SJSA1 (cell line): ENCODE data around the gene SLC25A27. TPM values are rescaled to one million over a fixed set of nuclear protein-coding genes. Genes with fewer than 3 reads are reported as not detected.
A peak's percentile ranks its signal among the peaks of the same experiment; 100 is the strongest.
"Not testable (repeated sequence)": the region's sequence is repeated elsewhere in the genome, so short reads cannot be mapped to it uniquely, and the experiment has no call there.

Experiments
- DNase-seq, 2 experiments: peaks; one replicate each; pipeline ENCODE4 v3.0.0-alpha.2; 2015 to 2020; ENCODE audit warnings: low spot score in 2 of 2, low read depth in 1 of 2
- H3K27ac ChIP-seq: fragments of 250-450 bp; sonication (Bioruptor Pico); 2 replicates; pipeline ENCODE4 v1.5.1; 2020; ENCODE audit warnings: mild to moderate bottlenecking, moderate library complexity
- H3K27me3 ChIP-seq: fragments of 250-450 bp; sonication (Bioruptor Pico); replicated peaks from 2 replicates; pipeline ENCODE4 v1.5.1; 2020; ENCODE audit warnings: mild to moderate bottlenecking, moderate library complexity
- H3K36me3 ChIP-seq: fragments of 250-450 bp; sonication (Bioruptor Pico); 2 replicates; pipeline ENCODE4 v1.5.1; 2020; ENCODE audit warnings: mild to moderate bottlenecking
- H3K4me1 ChIP-seq: fragments of 250-450 bp; sonication (Bioruptor Pico); replicated peaks from 2 replicates; pipeline ENCODE4 v1.6.1; 2021; ENCODE audit warnings: mild to moderate bottlenecking
- H3K4me3 ChIP-seq: fragments of 250-450 bp; sonication (Bioruptor Pico); 2 replicates; pipeline ENCODE4 v1.5.1; 2020; ENCODE audit warnings: mild to moderate bottlenecking
- H3K9me3 ChIP-seq: fragments of 250-450 bp; sonication (Bioruptor Pico); replicated peaks from 2 replicates; pipeline ENCODE4 v1.5.1; 2020; ENCODE audit warnings: mild to moderate bottlenecking
- total RNA-seq: library from RNA; depleted of rRNA; stranded (reverse); fragments of >200 nt; shearing (Covaris generic); gene quantifications from 2 replicates; pipeline ENCODE4 v1.2.3, GENCODE V29; 2014

The SLC25A27 gene
- total RNA-seq, 1 experiment from 2014 or later: 1.5 TPM

DNA sequence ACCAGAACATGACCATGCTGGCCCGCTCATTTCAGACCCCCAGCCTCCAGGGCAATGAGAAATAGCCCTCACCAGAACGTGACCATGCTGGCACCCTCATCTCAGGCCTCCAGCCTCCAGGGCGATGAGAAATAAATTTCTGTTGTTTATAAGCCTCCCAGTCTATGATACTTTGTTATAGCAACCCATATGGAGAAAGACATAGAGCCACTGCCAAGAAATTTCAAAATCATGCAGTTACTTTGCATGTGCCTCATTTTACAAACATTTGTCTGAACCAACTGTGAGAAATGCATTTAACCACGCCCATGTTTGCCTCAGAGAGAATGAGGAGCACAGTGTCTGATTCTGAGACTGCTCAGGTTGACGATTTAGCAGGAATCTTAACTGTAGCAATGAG, 15.6 kb upstream of the SLC25A27 start:
- Histone ChIP-seq H3K36me3 (no peaks in the 10 kb centered on the region), H3K27ac (no peak overlapping the region), H3K4me3 (no peak overlapping the region), H3K27me3 (no peaks in the 10 kb centered on the region), H3K4me1 (no peaks in the 10 kb centered on the region), H3K9me3 (no peaks in the 10 kb centered on the region)
- DNase-seq: no peak

DNA sequence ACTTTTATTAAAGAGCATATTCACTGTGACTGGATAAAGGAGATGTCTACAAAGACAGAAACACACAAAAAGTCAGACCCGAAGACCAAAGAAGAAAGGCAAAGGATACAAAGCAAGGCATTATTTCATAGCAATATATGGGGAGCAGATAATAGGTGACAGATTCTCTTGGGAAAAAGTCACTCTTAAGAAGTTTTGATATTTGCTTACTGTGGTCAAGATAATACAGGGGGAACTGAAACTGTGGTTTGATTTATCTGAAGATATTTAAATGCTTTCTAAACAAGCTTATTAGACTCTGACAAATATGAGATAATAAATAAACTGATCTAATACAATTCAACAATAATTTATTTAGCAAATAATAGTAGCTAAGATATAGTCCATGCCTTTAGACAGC, 14.8 kb upstream of the SLC25A27 start:
- Histone ChIP-seq H3K27ac (no peak overlapping the region), H3K9me3 (no peaks in the 10 kb centered on the region), H3K36me3 (no peaks in the 10 kb centered on the region)

DNA sequence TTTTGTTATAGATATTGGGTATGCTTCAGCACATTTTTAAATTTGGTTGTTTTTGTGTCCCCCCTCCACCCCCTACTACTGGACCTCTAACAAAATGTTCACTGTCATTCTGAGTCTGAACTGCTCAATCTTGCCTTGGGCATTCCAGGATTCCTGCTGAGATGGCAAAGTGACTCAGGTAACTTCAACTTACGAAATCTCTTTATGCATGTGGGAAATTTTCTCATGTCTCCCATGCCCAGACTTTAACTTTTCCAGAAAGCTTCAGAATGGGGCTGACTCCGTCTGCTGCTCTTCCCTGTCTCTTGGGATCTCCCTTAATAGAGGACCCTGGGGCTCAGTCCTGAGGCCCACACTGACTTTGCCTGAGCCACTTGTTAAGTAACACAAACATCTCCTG, 14.1 kb upstream of the SLC25A27 start:
- Histone ChIP-seq H3K27me3 (no peaks in the 10 kb centered on the region), H3K4me3 (no peak overlapping the region), H3K9me3 (no peaks in the 10 kb centered on the region), H3K27ac (no peak overlapping the region), H3K4me1 (0 out of 2 replicates have a peak, but pooled peaks cover 2% of the 10 kb centered on the region), H3K36me3 (no peaks in the 10 kb centered on the region)
- DNase-seq: no peak

More for the DNA sequence above, 14.8 kb upstream of the SLC25A27 start:
- Histone ChIP-seq H3K4me1 (no peaks in the 10 kb centered on the region), H3K27me3 (no peaks in the 10 kb centered on the region), H3K4me3 (no peak overlapping the region)
- DNase-seq: no peak

DNA sequence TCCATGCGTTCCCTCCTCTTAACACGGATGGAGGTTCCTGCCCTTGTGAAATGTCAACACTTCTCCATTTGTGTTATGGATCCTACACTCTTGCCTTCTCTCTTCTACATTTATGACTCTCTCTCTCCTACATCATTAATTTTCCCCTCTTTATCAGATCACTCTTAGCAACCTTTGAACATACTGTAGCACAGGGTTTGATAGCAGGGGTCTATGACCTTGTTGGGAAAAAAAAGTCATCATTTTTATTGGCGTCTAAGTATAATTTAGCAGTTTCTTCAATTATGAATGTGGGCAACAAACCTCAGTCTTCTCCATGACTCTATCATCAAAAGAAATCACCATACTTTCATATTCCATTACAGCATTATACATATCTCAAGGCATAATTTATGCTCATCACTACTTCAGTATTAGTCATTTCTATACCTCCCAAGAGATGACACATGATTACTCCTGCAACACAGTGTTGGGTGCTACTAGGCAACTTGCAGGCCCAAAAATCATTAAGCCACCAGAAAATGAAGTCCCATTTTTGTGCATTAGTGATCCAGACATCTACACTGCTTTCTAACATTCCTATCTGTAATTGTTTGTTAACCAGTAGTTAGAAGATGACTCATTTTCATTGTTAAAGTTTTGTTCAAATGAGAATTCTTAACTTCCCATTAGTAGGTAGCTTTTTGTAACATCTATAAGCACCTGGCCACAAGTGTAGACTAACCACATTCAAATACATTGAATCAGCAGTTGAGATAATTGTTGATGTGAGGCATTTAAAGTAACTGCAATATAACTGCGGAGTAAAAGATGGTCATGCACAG, 9.6 kb upstream of the SLC25A27 start:
- Histone ChIP-seq H3K27me3 (no peaks in the 10 kb centered on the region), H3K4me1 (0 out of 2 replicates have a peak, but pooled peaks cover 4% of the 10 kb centered on the region), H3K4me3 (no peak overlapping the region), H3K27ac (no peak overlapping the region), H3K9me3 (no peaks in the 10 kb centered on the region), H3K36me3 (no peaks in the 10 kb centered on the region)
- DNase-seq: no peak

DNA sequence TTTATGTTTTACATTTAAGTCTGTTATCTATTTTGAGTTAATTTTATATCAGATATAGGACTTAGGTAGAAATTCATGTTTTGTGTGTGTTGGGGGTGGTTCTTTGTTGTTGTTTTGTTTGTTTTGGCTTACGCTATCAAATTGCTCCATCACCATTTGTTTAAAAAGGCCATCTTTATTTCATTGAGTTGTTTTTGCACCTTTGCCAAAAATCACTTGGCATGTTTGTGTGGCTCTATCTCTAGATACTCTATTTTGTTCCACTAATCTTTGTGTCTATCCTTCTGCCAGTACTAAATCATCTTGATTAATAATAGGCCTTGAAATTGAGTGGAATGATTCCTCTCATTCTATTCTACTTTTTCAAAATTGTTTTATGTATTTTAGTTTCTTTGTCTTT, 7.5 kb upstream of the SLC25A27 start:
- Histone ChIP-seq H3K4me3 (no peak overlapping the region), H3K27ac (no peak overlapping the region), H3K9me3 (no peaks in the 10 kb centered on the region), H3K27me3 (no peaks in the 10 kb centered on the region), H3K36me3 (no peaks in the 10 kb centered on the region), H3K4me1 (0 out of 2 replicates have a peak, but pooled peaks cover 4% of the 10 kb centered on the region)
- no peak for DNase-seq

DNA sequence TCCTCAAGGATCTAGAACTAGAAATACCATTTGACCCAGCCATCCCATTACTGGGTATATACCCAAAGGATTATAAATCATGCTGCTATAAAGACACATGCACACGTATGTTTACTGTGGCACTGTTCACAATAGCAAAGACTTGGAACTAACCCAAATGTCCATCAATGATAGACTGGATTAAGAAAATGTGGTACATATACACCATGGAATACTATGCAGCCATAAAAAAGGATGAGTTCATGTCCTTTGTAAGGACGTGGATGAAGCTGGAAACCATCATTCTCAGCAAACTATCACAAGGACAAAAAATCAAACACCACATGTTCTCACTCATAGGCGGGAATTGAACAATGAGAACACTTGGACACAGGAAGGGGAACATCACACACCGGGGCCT, 4.7 kb upstream of the SLC25A27 start:
- not testable (repeated sequence) for H3K4me3 ChIP-seq, H3K27ac ChIP-seq, H3K9me3 ChIP-seq, H3K27me3 ChIP-seq, H3K36me3 ChIP-seq, DNase-seq, H3K4me1 ChIP-seq

DNA sequence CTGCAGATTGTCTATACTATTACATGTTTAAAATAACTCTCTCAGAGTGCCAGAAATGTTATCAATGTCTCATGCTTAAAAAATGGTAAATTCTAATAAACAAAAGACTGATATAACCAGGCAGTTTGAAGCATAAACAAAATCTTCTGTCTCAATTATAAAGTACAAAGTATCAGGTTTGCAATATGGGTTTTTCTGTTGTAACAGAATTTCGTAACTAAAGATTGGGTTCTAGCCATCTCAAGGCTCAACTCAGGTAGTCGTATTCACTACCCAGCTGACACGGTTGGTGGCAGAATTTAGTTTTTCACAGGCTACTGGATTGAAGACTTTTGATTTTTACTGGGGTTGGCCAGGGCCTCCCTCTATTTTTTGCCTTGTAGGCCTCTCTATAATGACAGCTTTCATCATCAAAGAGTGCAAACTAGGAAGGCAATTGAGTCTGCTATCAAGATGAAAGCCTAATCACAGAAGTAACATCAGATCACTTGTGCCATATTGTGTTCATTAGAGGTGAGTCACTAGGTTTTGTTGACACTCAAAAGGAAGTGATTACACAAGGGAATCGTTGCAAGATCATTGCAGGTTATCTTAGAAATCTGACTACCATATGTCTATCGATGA, 3.8 kb upstream of the SLC25A27 start:
- H3K27me3 ChIP-seq: no peaks in the 10 kb centered on the region; the same call in 1 of the 2 replicates
- H3K4me3 ChIP-seq: no peak overlapping the region
- no peak for DNase-seq
- no peaks in the 10 kb centered on the region for H3K9me3 ChIP-seq
- H3K36me3 ChIP-seq: no peaks in the 10 kb centered on the region
- H3K4me1 ChIP-seq: peaks cover 6% of the 10 kb centered on the region
- no peak overlapping the region for H3K27ac ChIP-seq

DNA sequence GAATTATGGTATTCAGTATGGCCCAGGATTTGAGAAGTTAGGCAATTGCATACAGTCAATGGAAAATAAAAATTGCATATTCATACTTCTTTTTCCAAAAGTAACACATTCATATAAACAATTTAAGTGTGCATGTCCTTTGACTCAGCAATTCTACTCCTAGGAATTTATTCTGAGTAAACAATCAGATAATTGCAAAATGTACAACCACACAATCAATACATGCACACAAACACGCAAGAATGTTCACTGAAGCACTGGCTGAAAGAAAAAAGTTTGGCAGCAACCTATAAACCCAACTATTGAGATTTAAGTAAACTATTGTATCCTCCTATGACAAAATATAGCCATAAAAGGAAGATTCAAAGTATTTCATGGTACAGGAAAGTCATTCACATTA, 1.8 kb upstream of the SLC25A27 start:
- Histone ChIP-seq H3K9me3 (no peaks in the 10 kb centered on the region), H3K27me3 (no peaks in the 10 kb centered on the region; the same call in 1 of the 2 replicates), H3K4me3 (no peak overlapping the region), H3K4me1 (peaks cover 6% of the 10 kb centered on the region), H3K36me3 (no peaks in the 10 kb centered on the region), H3K27ac (no peak overlapping the region)
- DNase-seq: no peak

DNA sequence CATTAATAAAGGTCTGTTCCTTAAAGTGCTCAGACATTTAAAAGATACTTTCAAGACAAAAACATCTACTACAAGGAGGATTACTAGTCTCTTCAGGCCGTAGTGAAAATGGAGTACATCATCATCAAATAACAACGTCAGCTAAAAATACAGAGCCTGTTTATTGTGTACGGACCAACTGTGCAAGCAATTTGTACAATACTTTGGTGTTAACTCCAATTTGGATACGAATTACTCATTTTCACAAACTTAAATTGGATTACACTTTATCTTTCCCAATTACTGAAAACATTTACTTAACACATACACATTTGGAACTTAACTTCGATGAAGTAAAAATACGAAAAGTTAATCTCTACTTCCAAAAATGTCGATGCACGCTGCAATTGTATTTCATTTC, 959 bp upstream of the SLC25A27 start:
- no peaks in the 10 kb centered on the region; the same call in 1 of the 2 replicates for H3K27me3 ChIP-seq
- H3K36me3 ChIP-seq: no peaks in the 10 kb centered on the region
- peak in 1 of 2 experiments; percentile 3 for DNase-seq
- H3K4me3 ChIP-seq: peak overlapping the region; percentile 57
- H3K4me1 ChIP-seq: peaks cover 6% of the 10 kb centered on the region
- no peak overlapping the region for H3K27ac ChIP-seq
- no peaks in the 10 kb centered on the region for H3K9me3 ChIP-seq

DNA sequence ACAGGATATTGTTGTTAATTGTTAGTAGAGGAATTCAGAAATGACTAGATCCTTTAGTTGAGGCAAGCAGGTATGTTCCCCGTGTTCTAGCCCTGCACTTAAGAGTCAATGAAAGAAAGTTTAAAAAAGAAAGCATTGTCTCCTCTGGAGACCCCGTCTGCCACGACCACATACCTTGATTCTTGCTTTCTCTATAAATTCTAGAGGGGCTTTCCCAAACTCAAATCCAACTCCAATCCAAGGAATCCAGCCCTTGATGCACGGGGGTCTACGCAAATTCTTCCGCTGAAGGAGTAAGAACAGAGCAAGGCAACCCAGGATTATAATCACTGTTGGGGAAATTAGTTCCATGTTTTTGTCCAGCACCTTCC, 558 bp upstream of the SLC25A27 start:
- Histone ChIP-seq H3K27ac (no peak overlapping the region), H3K4me3 (peak overlapping the region; percentile 57), H3K4me1 (peaks cover 6% of the 10 kb centered on the region), H3K9me3 (no peaks in the 10 kb centered on the region), H3K36me3 (no peaks in the 10 kb centered on the region), H3K27me3 (no peaks in the 10 kb centered on the region; the same call in 1 of the 2 replicates)
- DNase-seq: no peak

DNA sequence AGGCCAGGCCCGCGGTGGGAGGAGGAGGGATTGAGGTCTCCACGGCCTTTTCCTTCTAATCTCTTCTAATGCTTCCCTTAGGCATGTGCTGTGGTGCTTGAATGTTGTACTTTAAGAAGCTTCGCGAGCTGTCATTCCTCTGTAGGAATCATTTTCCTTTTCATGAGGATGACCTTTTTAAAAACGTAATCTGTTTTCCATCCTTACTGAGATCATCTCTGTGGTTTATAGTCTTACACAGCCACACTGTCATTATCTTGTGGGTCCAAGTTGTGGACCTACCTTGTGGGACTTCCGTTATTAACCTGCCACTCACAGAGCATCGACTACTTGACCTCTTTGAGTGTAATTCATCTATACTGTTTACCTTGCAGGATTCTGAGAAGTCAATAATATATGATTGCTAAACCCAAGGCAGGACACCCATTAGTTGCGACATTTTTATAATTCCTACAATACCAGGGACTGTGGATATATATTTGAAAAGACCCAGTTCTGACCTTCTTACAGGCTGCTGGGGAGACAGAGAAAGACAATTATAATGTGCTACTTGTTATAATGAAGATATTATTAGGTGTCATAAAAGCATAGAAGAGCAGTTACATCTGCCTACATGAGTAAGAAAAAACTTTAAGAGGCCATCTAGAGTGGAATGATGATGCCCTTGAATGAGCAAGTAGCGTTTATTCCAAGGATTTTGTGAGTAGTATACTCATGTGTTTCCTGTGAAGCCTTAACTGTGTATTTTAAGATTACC, 842 bp downstream of the SLC25A27 start:
- Histone ChIP-seq H3K4me1 (peaks cover 6% of the 10 kb centered on the region), H3K27me3 (no peaks in the 10 kb centered on the region; the same call in 1 of the 2 replicates), H3K4me3 (peak overlapping the region; percentile 57), H3K9me3 (no peaks in the 10 kb centered on the region), H3K36me3 (no peaks in the 10 kb centered on the region), H3K27ac (no peak overlapping the region)
- no peak for DNase-seq

DNA sequence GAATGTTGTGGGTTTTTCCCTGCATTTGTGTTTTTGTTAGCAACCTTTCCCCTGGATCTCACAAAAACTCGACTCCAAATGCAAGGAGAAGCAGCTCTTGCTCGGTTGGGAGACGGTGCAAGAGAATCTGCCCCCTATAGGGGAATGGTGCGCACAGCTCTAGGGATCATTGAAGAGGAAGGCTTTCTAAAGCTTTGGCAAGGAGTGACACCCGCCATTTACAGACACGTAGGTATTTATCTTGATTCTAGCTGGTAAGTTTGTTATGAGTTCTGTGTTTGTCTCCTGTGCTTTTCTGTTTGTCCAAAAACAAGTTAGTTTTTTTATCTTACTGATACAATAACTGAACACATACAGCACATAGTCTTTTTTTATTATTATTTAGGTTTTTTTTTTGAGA, 3.0 kb downstream of the SLC25A27 start:
- Histone ChIP-seq H3K27ac (no peak overlapping the region), H3K9me3 (no peaks in the 10 kb centered on the region), H3K36me3 (no peaks in the 10 kb centered on the region), H3K4me3 (no peak overlapping the region), H3K4me1 (peaks cover 6% of the 10 kb centered on the region), H3K27me3 (no peaks in the 10 kb centered on the region; the same call in 1 of the 2 replicates)
- no peak for DNase-seq

DNA sequence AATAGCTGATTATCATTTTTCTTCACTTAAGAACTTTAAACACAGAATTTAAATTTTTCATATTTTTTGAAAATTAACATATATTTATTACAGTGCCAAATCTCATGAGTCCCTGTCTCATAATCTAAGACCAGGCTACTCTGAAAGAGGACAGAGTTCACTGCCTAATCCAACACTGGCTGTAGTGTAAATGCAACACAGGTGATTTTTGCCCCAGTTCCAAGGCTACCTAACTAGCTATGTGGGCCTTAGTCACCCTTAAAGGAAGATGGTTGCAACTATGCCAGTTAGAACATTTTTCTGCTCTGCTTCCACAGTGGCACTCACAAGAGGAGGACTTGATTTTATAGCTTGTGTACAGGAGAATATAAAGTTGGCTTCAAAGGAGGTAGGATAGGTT, 4.9 kb downstream of the SLC25A27 start:
- Histone ChIP-seq H3K27ac (no peak overlapping the region), H3K9me3 (no peaks in the 10 kb centered on the region), H3K4me3 (no peak overlapping the region), H3K27me3 (no peaks in the 10 kb centered on the region; the same call in 1 of the 2 replicates), H3K36me3 (no peaks in the 10 kb centered on the region), H3K4me1 (peaks cover 6% of the 10 kb centered on the region)
- no peak for DNase-seq

DNA sequence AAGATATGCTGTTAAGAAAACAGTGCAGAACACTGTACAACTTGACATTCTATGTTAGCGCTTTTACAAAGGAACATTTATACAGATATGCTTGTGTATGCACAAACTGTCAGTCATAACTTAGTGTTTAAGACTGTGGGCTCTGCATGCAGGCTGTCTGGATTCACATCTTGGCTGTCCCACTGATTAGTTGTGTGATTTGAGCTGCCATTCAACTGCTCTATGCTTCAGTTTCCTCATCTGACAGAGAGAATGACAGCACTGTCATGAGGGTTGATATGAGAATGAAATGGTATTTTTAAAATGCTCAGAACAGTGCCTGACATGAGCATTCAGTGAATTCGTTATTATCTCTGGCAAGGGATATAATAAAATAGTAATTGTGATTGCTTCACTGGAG, 8.7 kb downstream of the SLC25A27 start:
- H3K9me3 ChIP-seq: no peaks in the 10 kb centered on the region
- no peaks in the 10 kb centered on the region for H3K4me1 ChIP-seq
- H3K27me3 ChIP-seq: no peaks in the 10 kb centered on the region; the same call in 1 of the 2 replicates
- H3K36me3 ChIP-seq: no peaks in the 10 kb centered on the region
- no peak overlapping the region for H3K27ac ChIP-seq
- DNase-seq: no peak
- H3K4me3 ChIP-seq: no peak overlapping the region
